Ovary (tissue), 9 donors: ENCODE measurements around the gene LYRM1. TPM values are rescaled to one million over a fixed set of nuclear protein-coding genes. Genes with fewer than 3 reads are reported as not detected.

Experiments
- DNase-seq, 5 donors: peaks; one replicate each; pipeline ENCODE4 v3.0.0-alpha.2; 2019 to 2020
- H3K27ac ChIP-seq, 2 donors: fragments of 200-600 bp; one replicate each; pipeline versions ENCODE4 v1.5.1 to v1.8.0; 2019 to 2022
- H3K27me3 ChIP-seq: fragments of 200-600 bp; one replicate; pipeline ENCODE4 v1.8.0; 2022
- H3K36me3 ChIP-seq: fragments of 200-600 bp; sonication (generic); one replicate; pipeline ENCODE4 v1.5.1; 2019
- H3K4me1 ChIP-seq: one replicate; pipeline ENCODE4 v1.8.1; 2013; ENCODE audit warnings: mild to moderate bottlenecking, moderate library complexity; ENCODE audit not compliant: insufficient read depth
- H3K4me3 ChIP-seq: fragments of 200-600 bp; sonication (generic); one replicate; pipeline ENCODE4 v1.5.1; 2017
- H3K9me3 ChIP-seq, 2 donors: fragments of 200-600 bp in 1 of 2; sonication (generic) in 1 of 2; one replicate each; pipeline versions ENCODE4 v1.5.1 to v1.8.1; 2013 to 2019; ENCODE audit warnings: mild to moderate bottlenecking in 1 of 2, moderate library complexity in 1 of 2
- EP300 ChIP-seq: sonication (generic); formaldehyde crosslinking; IDR thresholded peaks from one replicate; pipeline ENCODE4 v1.6.1; 2017; ENCODE audit warnings: antibody characterized with exemption
- POLR2A ChIP-seq: fragments of 450-650 bp; IDR thresholded peaks from one replicate; pipeline ENCODE4 v1.6.1; 2017; ENCODE audit warnings: antibody characterized with exemption, mild to moderate bottlenecking, moderate library complexity
- WGBS, 3 donors: extraction: QIAGEN DNeasy Blood & Tissue Kit in 1 of 3; methylation state at CpG; one replicate each; pipeline versions ENCODE4 v1.1.5 to v1.1.7; 2013 to 2017; 5-methylcytosine and 5-hydroxymethylcytosine counted together
- intact Hi-C, 4 donors: fragments of 100-400 bp; cut with DNase I; formaldehyde crosslinking; loops; one replicate each; pipeline versions ENCODE4 v1.11.0 to v1.15.1; 2022 to 2023
- polyA plus RNA-seq, 2 donors: library from polyadenylated mRNA; stranded (reverse); fragments of 200-250 nt in 1 of 2; fragments of 350-450 nt in 1 of 2; fragmentation: Illumina TruSeq in 1 of 2; extraction: RNeasy Lipid Tissue Mini Kit (QIAGEN cat#74804) in 1 of 2; gene quantifications; one replicate each; pipeline ENCODE4 v1.2.3, GENCODE V29; 2013 to 2014
- total RNA-seq, 7 donors: library from RNA; depleted of rRNA in 2 of 7; stranded (reverse); fragments of >200 nt in 2 of 7; fragmentation: NEBNext Ultra II Directional in 3 of 7; extraction: Animal tissue kit (Norgen Biotek cat#: 25700) in 3 of 7; gene quantifications; one replicate each; pipeline versions ENCODE4 v1.1.0 to v1.2.4, GENCODE V29; 2016 to 2023
- TF ChIP-seq, protein P1 (sequence below), 3 donors: fragments of 450-650 bp in 2 of 3; fragments of 200-600 bp in 1 of 3; IDR thresholded peaks; one replicate each; pipeline versions ENCODE4 v1.5.1 to v1.8.0; 2016 to 2022; ENCODE audit warnings: antibody characterized with exemption in 3 of 3, mild to moderate bottlenecking in 1 of 3
- donor health status: DM: no; HTN: no; CAD: no; lungs with moderate emphysema.
- donor health status: DM: no; HTN: no; CAD: no.
- donor health status: Bipolar disorder and iron deficiency.
- donor health status: DM: yes; HTN: yes; CAD: no.
- donor health status: DM: no; HTN: no; CAD: no.
- donor health status: DM: yes; HTN: yes; CAD: no.

Gene LYRM1
- total and polyA plus RNA-seq, 9 donors = 31.6 to 64.5 (median 43.9) TPM

DNA sequence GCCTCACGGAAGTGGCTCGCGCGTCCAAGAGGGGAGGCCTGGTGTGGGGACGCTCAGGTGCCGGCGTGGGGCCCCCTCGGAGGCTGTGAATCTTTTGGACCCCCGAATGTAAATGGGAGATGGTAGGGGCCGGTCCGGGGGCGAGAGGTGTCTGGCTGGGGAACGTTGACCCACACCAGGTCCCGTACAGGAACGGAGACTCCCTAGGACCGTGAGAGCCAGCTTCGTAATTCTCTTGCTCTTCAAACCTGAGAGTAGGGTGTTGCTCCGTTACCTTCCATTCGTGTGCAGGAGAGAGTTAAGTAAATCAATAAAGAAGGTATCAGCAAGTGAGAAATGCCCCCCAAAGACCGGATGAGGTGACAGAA, 481 bp downstream of the LYRM1 start:
- 0 to 1% (median 1%) methylated on average over 17 to 20 of the region's 20 CpGs for WGBS, 3 donors
- Histone ChIP-seq H3K27me3 (no peaks in the 10 kb centered on the region), H3K27ac (peak overlapping the region; percentile 87 to 96), H3K4me1 (peaks cover 11% of the 10 kb centered on the region), H3K9me3 (no peaks in the 10 kb centered on the region), H3K4me3 (peak overlapping the region; percentile 83), H3K36me3 (no peaks in the 10 kb centered on the region)
- no peak for TF ChIP-seq EP300
- no peak for TF ChIP-seq POLR2A
- TF ChIP-seq, protein P1, sequence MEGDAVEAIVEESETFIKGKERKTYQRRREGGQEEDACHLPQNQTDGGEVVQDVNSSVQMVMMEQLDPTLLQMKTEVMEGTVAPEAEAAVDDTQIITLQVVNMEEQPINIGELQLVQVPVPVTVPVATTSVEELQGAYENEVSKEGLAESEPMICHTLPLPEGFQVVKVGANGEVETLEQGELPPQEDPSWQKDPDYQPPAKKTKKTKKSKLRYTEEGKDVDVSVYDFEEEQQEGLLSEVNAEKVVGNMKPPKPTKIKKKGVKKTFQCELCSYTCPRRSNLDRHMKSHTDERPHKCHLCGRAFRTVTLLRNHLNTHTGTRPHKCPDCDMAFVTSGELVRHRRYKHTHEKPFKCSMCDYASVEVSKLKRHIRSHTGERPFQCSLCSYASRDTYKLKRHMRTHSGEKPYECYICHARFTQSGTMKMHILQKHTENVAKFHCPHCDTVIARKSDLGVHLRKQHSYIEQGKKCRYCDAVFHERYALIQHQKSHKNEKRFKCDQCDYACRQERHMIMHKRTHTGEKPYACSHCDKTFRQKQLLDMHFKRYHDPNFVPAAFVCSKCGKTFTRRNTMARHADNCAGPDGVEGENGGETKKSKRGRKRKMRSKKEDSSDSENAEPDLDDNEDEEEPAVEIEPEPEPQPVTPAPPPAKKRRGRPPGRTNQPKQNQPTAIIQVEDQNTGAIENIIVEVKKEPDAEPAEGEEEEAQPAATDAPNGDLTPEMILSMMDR (IDR thresholded peaks at IDR 0.05) = no peak
- intact Hi-C loops = loop anchor here in 2 of 4 donors (5.0 kb wide), 1 partner anchor 49 kb away; no protein-coding TSS in a partner anchor
- DNase-seq = no peak

DNA sequence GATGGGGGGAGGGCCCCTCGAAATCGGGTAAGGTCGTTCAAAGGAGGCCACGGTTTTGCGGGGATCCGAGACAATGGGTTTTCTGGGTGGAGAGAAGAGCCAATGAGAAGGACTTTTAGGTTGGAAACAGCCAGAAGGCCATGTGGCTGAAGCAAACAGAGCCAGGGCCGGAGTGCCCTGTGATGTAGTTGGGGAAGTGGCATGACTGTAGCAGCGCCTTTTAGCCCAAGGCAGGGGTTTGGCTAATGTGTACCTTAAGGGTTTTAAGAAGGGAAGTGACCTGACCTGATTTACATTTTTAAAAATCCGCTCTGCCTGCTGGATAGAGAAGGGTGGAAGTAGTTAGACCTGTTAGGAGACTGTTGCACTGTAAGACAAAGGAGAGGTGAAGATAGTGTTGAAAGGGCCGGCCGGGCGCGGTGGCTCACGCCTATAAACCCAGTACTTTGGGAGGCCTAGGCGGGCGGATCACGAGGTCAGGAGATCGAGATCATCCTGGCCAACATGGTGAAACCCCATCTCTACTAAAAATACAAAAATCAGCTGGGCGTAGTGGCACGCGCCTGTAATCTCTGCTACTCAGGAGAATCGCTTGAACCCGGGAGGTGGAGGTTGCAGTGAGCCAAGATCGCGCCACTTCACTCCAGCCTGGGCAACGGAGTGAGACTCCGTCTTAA, 1.0 kb downstream of the LYRM1 start:
- intact Hi-C loops = loop anchor here in 2 of 4 donors (5.0 kb wide), 1 partner anchor 49 kb away; no protein-coding TSS in a partner anchor
- peak; percentile 51 to 67 (median 55) for DNase-seq
- peak; percentile 14 for TF ChIP-seq POLR2A
- TF ChIP-seq, protein P1 (IDR thresholded peaks at IDR 0.05) = no peak
- Histone ChIP-seq H3K27ac (peak overlapping the region; percentile 87 to 96), H3K4me1 (peaks cover 14% of the 10 kb centered on the region), H3K4me3 (peak overlapping the region; percentile 83), H3K9me3 (no peaks in the 10 kb centered on the region), H3K36me3 (no peaks in the 10 kb centered on the region), H3K27me3 (no peaks in the 10 kb centered on the region)
- 18 to 22% (median 22%) methylated on average over 27 of the region's 27 CpGs for WGBS, 3 donors

GRCh38 chr16:20902426-20902825, 1.9 kb downstream of the LYRM1 start:
- Histone ChIP-seq H3K9me3 (no peaks in the 10 kb centered on the region), H3K27me3 (no peaks in the 10 kb centered on the region), H3K36me3 (no peaks in the 10 kb centered on the region), H3K4me1 (peaks cover 16% of the 10 kb centered on the region), H3K4me3 (no peak overlapping the region), H3K27ac (no peak overlapping the region)
- 80 to 87% (median 84%) methylated on average over 6 of the region's 6 CpGs for WGBS, 3 donors
- no peak for DNase-seq
- intact Hi-C loops = loop anchor here in 2 of 4 donors (5.0 kb wide), 1 partner anchor 50 kb away; no protein-coding TSS in a partner anchor
- no peak for TF ChIP-seq EP300
- TF ChIP-seq, protein P1 (IDR thresholded peaks at IDR 0.05) = no peak
- no peak for TF ChIP-seq POLR2A

GRCh38 chr16:20903116-20903898, 2.7 kb downstream of the LYRM1 start:
- WGBS, 3 donors = 91 to 94% (median 92%) methylated on average over 5 of the region's 5 CpGs
- no peak for TF ChIP-seq EP300
- no peak for TF ChIP-seq POLR2A
- TF ChIP-seq, protein P1 (IDR thresholded peaks at IDR 0.05) = no peak

More at GRCh38 chr16:20903116-20903898, 2.7 kb downstream of the LYRM1 start:
- no peaks in the 10 kb centered on the region for H3K9me3 ChIP-seq
- no peaks in the 10 kb centered on the region for H3K27me3 ChIP-seq
- intact Hi-C loops = loop anchor here in 2 of 4 donors (5.0 kb wide), 1 partner anchor 51 kb away; no protein-coding TSS in a partner anchor
- H3K4me1 ChIP-seq = peaks cover 16% of the 10 kb centered on the region
- DNase-seq = no peak
- H3K27ac ChIP-seq = peak overlapping the region in 1 of 2 donors; percentile 5
- H3K4me3 ChIP-seq = no peak overlapping the region
- H3K36me3 ChIP-seq = no peaks in the 10 kb centered on the region
